CD4-positive, alpha-beta T cell (primary cell): ENCODE measurements around the gene CACNA1G. TPM values are rescaled to one million over a fixed set of nuclear protein-coding genes. Genes with fewer than 3 reads are reported as not detected.

Source experiments
- ATAC-seq: fragments of 200-7000 bp; cut with Tn5 transposase; one replicate; pipeline ENCODE4 v1.10.0; 2022; ENCODE audit warnings: mild to moderate bottlenecking; ENCODE audit not compliant: poor library complexity
- CTCF ChIA-PET: fragments of 350-600 bp; sonication (Branson Sonifier 250); formaldehyde crosslinking; loops from one replicate; lab custom pipeline; 2021; ENCODE audit warnings: antibody characterized with exemption, inconsistent platforms; lab: Charles Lee
- POLR2A ChIA-PET: fragments of 350-600 bp; sonication (Branson Sonifier 250); formaldehyde crosslinking; loops from one replicate; lab custom pipeline; 2021; ENCODE audit warnings: antibody characterized with exemption, inconsistent platforms; lab: Charles Lee
- DNase-seq, 14 experiments: peaks; one replicate each; pipeline ENCODE4 v3.0.0-alpha.2; 2013 to 2020; ENCODE audit warnings: mixed read lengths in 2 of 14
- H3K27ac ChIP-seq, 2 donors: one replicate each; pipeline versions ENCODE4 v1.5.1 to v1.7.0; 2013; ENCODE audit warnings: low read length in 2 of 2, low read depth in 1 of 2, mild to moderate bottlenecking in 1 of 2
- H3K27me3 ChIP-seq, 2 experiments: 1 replicate in 1 of 2; 2 replicates in 1 of 2; pipeline versions ENCODE4 v1.6.1 to v1.7.0; 2013; ENCODE audit warnings: low read length in 2 of 2, control low read depth in 1 of 2, mild to moderate bottlenecking in 1 of 2, moderate library complexity in 1 of 2; ENCODE audit not compliant: insufficient read depth in 2 of 2, control insufficient read depth in 1 of 2
- H3K36me3 ChIP-seq: one replicate; pipeline ENCODE4 v1.6.1; 2013; ENCODE audit warnings: low read length, control low read depth; ENCODE audit not compliant: insufficient read depth
- H3K4me1 ChIP-seq: one replicate; pipeline ENCODE4 v1.6.1; 2013; ENCODE audit warnings: low read length, control low read depth; ENCODE audit not compliant: insufficient read depth
- H3K4me3 ChIP-seq: one replicate; pipeline ENCODE4 v1.5.1; 2013; ENCODE audit warnings: mild to moderate bottlenecking, low read length, moderate library complexity
- H3K9me3 ChIP-seq, 2 experiments: 1 replicate in 1 of 2; 2 replicates in 1 of 2; pipeline versions ENCODE4 v1.6.1 to v1.7.0; 2013; ENCODE audit warnings: low read length in 2 of 2, mild to moderate bottlenecking in 2 of 2, control low read depth in 1 of 2, moderate library complexity in 1 of 2; ENCODE audit not compliant: control insufficient read depth in 1 of 2, insufficient read depth in 1 of 2
- H3K27ac Mint-ChIP-seq: one replicate; pipeline ENCODE4 v1.8.0; 2020; ENCODE audit warnings: mixed read lengths
- H3K27me3 Mint-ChIP-seq: one replicate; pipeline ENCODE4 v1.8.0; 2021; ENCODE audit warnings: mixed read lengths
- H3K36me3 Mint-ChIP-seq: one replicate; pipeline ENCODE4 v1.8.0; 2021; ENCODE audit warnings: low read depth, mixed read lengths
- H3K4me1 Mint-ChIP-seq: one replicate; pipeline ENCODE4 v1.8.0; 2021; ENCODE audit warnings: low read depth, mixed read lengths
- H3K4me3 Mint-ChIP-seq: one replicate; pipeline ENCODE4 v1.8.0; 2020; ENCODE audit warnings: mild to moderate bottlenecking, mixed read lengths
- H3K9me3 Mint-ChIP-seq: one replicate; pipeline ENCODE4 v1.8.0; 2020; ENCODE audit warnings: mixed read lengths
- intact Hi-C, 2 experiments: fragments of 100-400 bp; cut with DNase I in 1 of 2; cut with micrococcal nuclease in 1 of 2; formaldehyde crosslinking; loops; one replicate each; pipeline versions ENCODE4 v1.15.1 to v1.9.0; 2023 to 2025; cut with DNase I, micrococcal nuclease
- total RNA-seq, 174 experiments: library from RNA in 2 of 174; stranded (reverse) in 2 of 174; gene quantifications; one replicate each; pipeline ENCODE4 v1.2.3 and lab custom pipeline; 2021 to 2026
- TF ChIP-seq, protein P1 (sequence below): fragments of 200-600 bp; IDR thresholded peaks from one replicate; pipeline ENCODE4 v1.8.0; 2022; ENCODE audit warnings: antibody characterized with exemption, mild to moderate bottlenecking

Gene CACNA1G
- total RNA-seq, 2 experiments from 2014 or later: not detected

DNA sequence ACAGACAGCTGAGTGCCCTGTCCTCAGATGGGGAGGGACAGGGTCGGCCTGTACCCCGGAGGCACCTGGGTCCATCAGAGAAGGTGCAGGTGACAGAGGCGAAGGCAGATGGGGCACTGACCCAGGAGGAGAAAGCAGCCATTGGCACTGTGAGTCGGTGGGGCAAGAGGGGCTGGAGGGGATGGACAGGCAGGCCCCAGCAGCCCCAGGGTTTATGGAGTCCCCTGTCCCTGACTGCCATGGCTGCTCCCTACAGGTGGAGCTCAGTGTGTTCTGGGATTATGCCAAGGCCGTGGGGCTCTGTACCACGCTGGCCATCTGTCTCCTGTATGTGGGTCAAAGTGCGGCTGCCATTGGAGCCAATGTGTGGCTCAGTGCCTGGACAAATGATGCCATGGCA is 115.1 kb downstream of the CACNA1G start:
- H3K36me3 ChIP-seq: no peaks in the 10 kb centered on the region
- Mint-ChIP-seq H3K27ac (no peak overlapping the region), H3K36me3 (no peaks in the 10 kb centered on the region), H3K4me1 (no peaks in the 10 kb centered on the region), H3K4me3 (no peak overlapping the region), H3K9me3 (no peaks in the 10 kb centered on the region), H3K27me3 (peaks cover 14% of the 10 kb centered on the region)
- CTCF ChIA-PET: no interaction called here
- no peak overlapping the region for H3K4me3 ChIP-seq
- TF ChIP-seq, protein P1, sequence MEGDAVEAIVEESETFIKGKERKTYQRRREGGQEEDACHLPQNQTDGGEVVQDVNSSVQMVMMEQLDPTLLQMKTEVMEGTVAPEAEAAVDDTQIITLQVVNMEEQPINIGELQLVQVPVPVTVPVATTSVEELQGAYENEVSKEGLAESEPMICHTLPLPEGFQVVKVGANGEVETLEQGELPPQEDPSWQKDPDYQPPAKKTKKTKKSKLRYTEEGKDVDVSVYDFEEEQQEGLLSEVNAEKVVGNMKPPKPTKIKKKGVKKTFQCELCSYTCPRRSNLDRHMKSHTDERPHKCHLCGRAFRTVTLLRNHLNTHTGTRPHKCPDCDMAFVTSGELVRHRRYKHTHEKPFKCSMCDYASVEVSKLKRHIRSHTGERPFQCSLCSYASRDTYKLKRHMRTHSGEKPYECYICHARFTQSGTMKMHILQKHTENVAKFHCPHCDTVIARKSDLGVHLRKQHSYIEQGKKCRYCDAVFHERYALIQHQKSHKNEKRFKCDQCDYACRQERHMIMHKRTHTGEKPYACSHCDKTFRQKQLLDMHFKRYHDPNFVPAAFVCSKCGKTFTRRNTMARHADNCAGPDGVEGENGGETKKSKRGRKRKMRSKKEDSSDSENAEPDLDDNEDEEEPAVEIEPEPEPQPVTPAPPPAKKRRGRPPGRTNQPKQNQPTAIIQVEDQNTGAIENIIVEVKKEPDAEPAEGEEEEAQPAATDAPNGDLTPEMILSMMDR: no peak
- intact Hi-C loops: no loop called here
- H3K9me3 ChIP-seq: no peaks in the 10 kb centered on the region
- no peaks in the 10 kb centered on the region for H3K4me1 ChIP-seq
- peaks cover 0 to 3% of the 10 kb centered on the region in 2 experiments for H3K27me3 ChIP-seq
- POLR2A ChIA-PET: no interaction called here
- DNase-seq: no peak
- ATAC-seq: no peak
- no peak overlapping the region for H3K27ac ChIP-seq

DNA sequence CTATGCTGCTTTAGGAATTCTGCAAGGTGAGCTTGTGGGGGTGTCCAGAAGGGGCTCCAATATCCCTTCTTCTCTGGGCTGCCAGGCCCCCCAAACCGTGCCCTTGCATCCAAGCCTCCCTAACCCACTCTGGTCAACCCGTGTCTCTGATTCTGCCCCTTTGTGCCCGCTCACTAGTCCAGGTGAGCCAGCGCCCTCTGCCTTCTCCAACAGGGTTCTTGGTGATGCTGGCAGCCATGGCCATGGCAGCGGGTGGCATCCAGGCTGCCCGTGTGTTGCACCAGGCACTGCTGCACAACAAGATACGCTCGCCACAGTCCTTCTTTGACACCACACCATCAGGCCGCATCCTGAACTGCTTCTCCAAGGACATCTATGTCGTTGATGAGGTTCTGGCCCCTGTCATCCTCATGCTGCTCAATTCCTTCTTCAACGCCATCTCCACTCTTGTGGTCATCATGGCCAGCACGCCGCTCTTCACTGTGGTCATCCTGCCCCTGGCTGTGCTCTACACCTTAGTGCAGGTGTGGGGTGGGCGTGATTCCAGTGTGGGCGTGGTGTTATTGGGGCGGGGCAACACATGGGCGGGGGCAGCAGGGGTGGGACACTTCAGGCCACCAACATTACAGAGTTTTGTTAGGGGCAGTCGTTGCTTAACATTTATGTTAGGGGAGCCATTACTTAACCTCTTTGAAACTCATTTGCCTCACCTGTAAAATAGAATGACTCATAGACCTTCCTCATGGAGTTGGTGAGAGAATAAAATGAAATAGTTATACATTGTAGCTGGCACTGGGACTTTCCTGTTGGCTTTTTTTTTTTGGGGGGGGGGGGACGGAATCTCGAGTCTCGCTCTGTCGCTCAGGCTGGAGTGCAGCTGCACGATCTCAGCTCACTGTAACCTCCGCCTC is 115.8 kb downstream of the CACNA1G start:
- H3K27me3 ChIP-seq: peaks cover 0 to 3% of the 10 kb centered on the region in 2 experiments
- ChIA-PET POLR2A (no interaction called here), CTCF (no interaction called here)
- no peaks in the 10 kb centered on the region for H3K36me3 ChIP-seq
- Mint-ChIP-seq H3K36me3 (no peaks in the 10 kb centered on the region), H3K9me3 (no peaks in the 10 kb centered on the region), H3K27ac (no peak overlapping the region), H3K27me3 (peaks cover 17% of the 10 kb centered on the region), H3K4me1 (no peaks in the 10 kb centered on the region), H3K4me3 (no peak overlapping the region)
- TF ChIP-seq, protein P1: no peak
- ATAC-seq: no peak
- no peak for DNase-seq
- H3K27ac ChIP-seq: no peak overlapping the region
- no peaks in the 10 kb centered on the region for H3K9me3 ChIP-seq
- no peak overlapping the region for H3K4me3 ChIP-seq
- intact Hi-C loops: no loop called here
- H3K4me1 ChIP-seq: no peaks in the 10 kb centered on the region

Other genes starting within 250 kb of the CACNA1G start
- gene XYLT2, start 214.6 kb upstream of the CACNA1G start, total RNA-seq: 10 to 100 TPM; 11.0 to 12.2 TPM
- gene MRPL27, start 187.5 kb upstream of the CACNA1G start, total RNA-seq: 10 to 100 TPM; 13.7 to 14.8 TPM
- under 1 TPM; 0.36 to 0.92 TPM for gene EME1, start 187.5 kb upstream of the CACNA1G start, total RNA-seq
- gene LRRC59, start 163.2 kb upstream of the CACNA1G start, total RNA-seq: 10 to 100 TPM; 45.1 to 51.5 TPM
- gene ACSF2, start 134.5 kb upstream of the CACNA1G start, total RNA-seq: 10 to 100 TPM; 11.9 to 13.9 TPM
- gene CHAD, start 91.8 kb upstream of the CACNA1G start, total RNA-seq: not detected
- 10 to 100 TPM; 44.6 to 44.7 TPM for gene RSAD1, start 81.9 kb upstream of the CACNA1G start, total RNA-seq
- gene MYCBPAP, start 52.3 kb upstream of the CACNA1G start, total RNA-seq: 1 to 10 TPM in 1 of 2 experiments, under 1 TPM in 1; 0.78 to 1.5 TPM
- gene EPN3, start 28.0 kb upstream of the CACNA1G start, total RNA-seq: not detected
- 10 to 100 TPM; 10.2 to 10.3 TPM for gene SPATA20, start 13.5 kb upstream of the CACNA1G start, total RNA-seq
- gene ABCC3, start 74.2 kb downstream of the CACNA1G start, total RNA-seq: under 1 TPM in 1 of 2 experiments, not detected in 1; 0.19 TPM
- 10 to 100 TPM; 22.8 to 24.0 TPM for gene ANKRD40, start 147.2 kb downstream of the CACNA1G start, total RNA-seq
- 100 to 1,000 TPM; 116 to 126 TPM for gene LUC7L3, start 158.9 kb downstream of the CACNA1G start, total RNA-seq
- gene ANKRD40CL, start 206.8 kb downstream of the CACNA1G start, total RNA-seq: not detected